ENCODE results near the gene RAP1B.
A peak's percentile ranks its signal among the peaks of the same experiment; 100 is the strongest.

Gene RAP1B

DNA sequence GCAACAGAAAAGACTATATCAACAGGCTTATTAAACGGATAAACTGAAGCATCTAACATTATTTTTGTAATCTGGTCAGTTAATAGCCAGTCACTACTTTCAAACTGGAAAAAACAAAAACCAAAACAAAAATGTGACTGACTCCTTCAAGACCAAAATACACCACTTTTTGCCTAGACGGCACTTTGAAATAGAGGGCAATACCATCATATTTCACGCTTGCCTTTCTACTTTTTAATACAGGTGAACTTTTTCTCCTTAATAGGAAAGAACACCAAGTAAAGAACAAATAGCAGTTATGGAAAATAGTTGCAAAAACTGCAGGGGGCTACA, 75.5 kb downstream of the RAP1B start:
- H3K79me1 ChIP-seq (ENCODE audit: low read depth, low read length), result peaks cover 4% of the 10 kb centered on the region
- peaks cover 0 to 29% of the 10 kb centered on the region in 2 donors for H3K36me3 ChIP-seq (replicated peaks in 1 of 2; ENCODE audit: control insufficient read depth in 2 of 2, insufficient read depth in 2 of 2, low read length in 2 of 2)
- no peak overlapping the region for H3K18ac ChIP-seq (ENCODE audit: low read length)
- H3K4ac ChIP-seq (ENCODE audit: low read length), result no peak overlapping the region
- peak overlapping the region; percentile 80 to 94 for H3K4me3 ChIP-seq (ENCODE audit: low read length in 2 of 2)
- DNase-seq (ENCODE audit: low spot score), result no peak
- no peak overlapping the region for H2BK120ac ChIP-seq (ENCODE audit: low read depth, low read length)
- H2AFZ ChIP-seq (ENCODE audit: low read length), result peak overlapping the region; percentile 82
- H4K91ac ChIP-seq (ENCODE audit: low read depth, low read length, poor library complexity), result no peak overlapping the region
- no peak overlapping the region for H2BK15ac ChIP-seq (ENCODE audit: low read length)
- H3K27ac ChIP-seq (replicated peaks; ENCODE audit: low read length), result peak overlapping the region; percentile 30
- no CpG with 5 or more reads among the region's 3 CpGs for WGBS, 2 donors (ENCODE audit: extremely low coverage in 2 of 2, insufficient read length in 2 of 2, insufficient replicate concordance in 1 of 2)
- H3K14ac ChIP-seq (ENCODE audit: low read length), result no peak overlapping the region
- no peaks in the 10 kb centered on the region for H3K27me3 ChIP-seq (ENCODE audit: control insufficient read depth in 3 of 3, insufficient read depth in 3 of 3, low read depth in 1 of 3, low read length in 3 of 3)
- H3K4me2 ChIP-seq (ENCODE audit: insufficient read depth, low read length, poor library complexity, severe bottlenecking), result peak overlapping the region; percentile 58
- no peaks in the 10 kb centered on the region for H3K9me3 ChIP-seq (replicated peaks in 1 of 2; ENCODE audit: control insufficient read depth in 2 of 2, insufficient read depth in 1 of 2, low read depth in 1 of 2, low read length in 2 of 2)
- no peak overlapping the region for H3K23ac ChIP-seq (ENCODE audit: low read depth, low read length, poor library complexity)
- H2BK5ac ChIP-seq (ENCODE audit: low read length), result no peak overlapping the region
- H4K8ac ChIP-seq (ENCODE audit: low read depth, low read length), result no peak overlapping the region
- H2BK12ac ChIP-seq (ENCODE audit: low read length), result no peak overlapping the region
- H2AK5ac ChIP-seq (ENCODE audit: low read depth, low read length), result no peak overlapping the region
- peaks cover 2 to 13% of the 10 kb centered on the region in 2 donors for H3K4me1 ChIP-seq (ENCODE audit: control insufficient read depth in 2 of 2, insufficient read depth in 1 of 2, low read depth in 1 of 2, low read length in 2 of 2)
- no peak overlapping the region for H3K9ac ChIP-seq (ENCODE audit: low read depth, low read length, poor library complexity)

DNA sequence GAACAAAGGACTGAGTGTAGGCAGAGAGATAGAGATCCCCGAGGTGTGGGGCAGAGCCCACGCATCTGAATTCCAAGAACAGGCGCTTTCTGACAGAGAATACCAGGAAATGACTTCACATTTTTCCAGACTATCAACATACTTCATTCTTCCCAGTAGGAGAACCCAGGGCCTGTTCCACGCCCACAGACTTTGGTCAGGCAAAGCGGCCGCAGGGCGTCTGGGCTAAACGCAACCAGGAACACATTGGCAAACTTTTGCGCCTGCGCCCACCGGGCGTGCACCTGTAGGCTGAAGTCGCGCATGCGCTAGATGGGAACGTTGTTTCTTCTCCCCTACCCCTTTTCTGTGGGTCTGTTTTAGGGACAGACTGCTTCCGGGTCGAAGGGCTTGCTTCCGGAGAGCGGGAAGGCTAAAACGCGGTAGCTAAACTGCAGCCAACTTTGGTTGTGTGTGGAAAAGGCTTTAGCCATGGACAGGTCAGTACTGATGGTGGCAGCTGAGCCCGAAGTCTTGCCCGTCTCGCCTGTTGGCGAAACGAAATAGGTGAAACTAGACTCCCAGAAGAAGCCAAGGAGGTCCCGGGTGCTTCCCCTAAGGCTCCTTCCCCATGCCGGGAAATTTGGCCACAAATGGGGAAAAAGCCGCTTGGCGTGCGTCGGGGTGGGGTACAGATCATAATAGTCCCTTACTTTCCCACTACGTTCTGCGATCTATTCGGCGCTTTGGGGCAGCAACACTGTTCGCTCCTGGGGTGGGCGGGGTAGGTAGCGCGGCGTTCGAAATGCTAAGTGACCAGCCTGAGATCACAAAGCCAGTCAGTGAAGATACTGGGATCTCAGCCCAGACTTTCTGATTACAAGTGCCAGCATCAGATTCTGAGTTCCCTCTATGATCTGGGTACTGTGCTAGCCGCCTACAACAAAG, 76.2 kb downstream of the RAP1B start, which contains the start of gene NUP107:
NUP107 (plus strand) TSS at position 384 of the 927 bp plus-strand sequence; CDS start at position 472, 88 bp downstream.
- H3K36me3 ChIP-seq (replicated peaks in 1 of 2; ENCODE audit: control insufficient read depth in 2 of 2, insufficient read depth in 2 of 2, low read length in 2 of 2), result peaks cover under 1 to 35% of the 10 kb centered on the region in 2 donors
- no peaks in the 10 kb centered on the region for H3K9me3 ChIP-seq (replicated peaks in 1 of 2; ENCODE audit: control insufficient read depth in 2 of 2, insufficient read depth in 1 of 2, low read depth in 1 of 2, low read length in 2 of 2)
- peaks cover 4% of the 10 kb centered on the region for H3K79me1 ChIP-seq (ENCODE audit: low read depth, low read length)
- peak within 1 kb of the TSS; percentile 80 to 94 for H3K4me3 ChIP-seq (ENCODE audit: low read length in 2 of 2)
- no peak within 1 kb of the TSS for H4K91ac ChIP-seq (ENCODE audit: low read depth, low read length, poor library complexity)
- H3K9ac ChIP-seq (ENCODE audit: low read depth, low read length, poor library complexity), result peak within 1 kb of the TSS; percentile 85
- H2BK12ac ChIP-seq (ENCODE audit: low read length), result no peak within 1 kb of the TSS
- peak within 1 kb of the TSS; percentile 30 for H3K27ac ChIP-seq (replicated peaks; ENCODE audit: low read length)
- H2AFZ ChIP-seq (ENCODE audit: low read length), result peak within 1 kb of the TSS; percentile 82
- no peak within 1 kb of the TSS for H3K14ac ChIP-seq (ENCODE audit: low read length)
- peak within 1 kb of the TSS; percentile 40 for H3K18ac ChIP-seq (ENCODE audit: low read length)
- H3K4ac ChIP-seq (ENCODE audit: low read length), result peak within 1 kb of the TSS; percentile 39
- H3K4me1 ChIP-seq (ENCODE audit: control insufficient read depth in 2 of 2, insufficient read depth in 1 of 2, low read depth in 1 of 2, low read length in 2 of 2), result peaks cover 2 to 13% of the 10 kb centered on the region in 2 donors
- H3K4me2 ChIP-seq (ENCODE audit: insufficient read depth, low read length, poor library complexity, severe bottlenecking), result peak within 1 kb of the TSS; percentile 58
- no peak within 1 kb of the TSS for H2BK5ac ChIP-seq (ENCODE audit: low read length)
- H2AK5ac ChIP-seq (ENCODE audit: low read depth, low read length), result no peak within 1 kb of the TSS
- H2BK15ac ChIP-seq (ENCODE audit: low read length), result no peak within 1 kb of the TSS
- DNase-seq (ENCODE audit: low spot score), result peak; percentile 96
- H3K23ac ChIP-seq (ENCODE audit: low read depth, low read length, poor library complexity), result peak within 1 kb of the TSS; percentile 34
- no peak within 1 kb of the TSS for H4K8ac ChIP-seq (ENCODE audit: low read depth, low read length)
- no CpG with 5 or more reads among the region's 44 CpGs for WGBS, 2 donors (ENCODE audit: extremely low coverage in 2 of 2, insufficient read length in 2 of 2, insufficient replicate concordance in 1 of 2)
- H2BK120ac ChIP-seq (ENCODE audit: low read depth, low read length), result no peak within 1 kb of the TSS
- H3K27me3 ChIP-seq (ENCODE audit: control insufficient read depth in 3 of 3, insufficient read depth in 3 of 3, low read depth in 1 of 3, low read length in 3 of 3), result no peaks in the 10 kb centered on the region

DNA sequence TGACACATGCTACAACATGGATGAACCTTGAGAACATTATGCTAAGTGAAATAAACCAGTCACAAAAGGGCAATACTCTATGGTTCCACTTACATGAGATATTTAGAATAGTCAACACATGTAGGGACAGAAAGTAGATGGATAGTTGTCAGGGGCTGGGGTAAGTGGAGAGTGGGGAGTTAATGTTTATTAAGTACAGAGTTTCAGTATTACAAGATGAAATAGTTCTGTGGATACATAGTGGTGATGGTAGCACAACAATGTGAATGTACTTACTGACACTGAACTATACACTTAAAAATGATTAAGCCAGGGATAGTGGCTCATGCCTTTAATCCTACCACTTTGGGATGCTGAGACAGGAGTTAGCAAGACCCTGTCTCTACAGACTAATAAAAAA, 84.8 kb downstream of the RAP1B start:
- H3K36me3 ChIP-seq (replicated peaks in 1 of 2; ENCODE audit: control insufficient read depth in 2 of 2, insufficient read depth in 2 of 2, low read length in 2 of 2), result peaks cover 13 to 95% of the 10 kb centered on the region in 2 donors

DNA sequence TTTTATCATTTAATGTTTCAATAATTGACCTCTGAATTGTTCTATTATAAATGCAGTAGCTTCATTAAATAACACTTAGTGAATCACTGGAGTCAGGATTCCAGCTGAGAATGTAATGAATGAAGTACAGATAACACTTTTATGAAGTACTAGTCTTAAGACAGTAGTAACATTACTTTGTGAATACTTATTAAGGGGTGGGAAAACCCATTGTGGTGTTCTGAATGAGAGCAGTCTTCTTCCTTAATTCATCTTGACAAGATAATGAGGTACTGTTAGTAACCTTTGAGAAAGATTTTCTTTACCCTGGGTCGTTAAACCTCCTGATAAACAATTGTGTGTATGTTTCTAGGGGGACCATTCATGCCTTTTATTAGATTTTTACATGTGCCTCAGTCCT, 88.8 kb downstream of the RAP1B start:
- no CpG with 5 or more reads among the region's 1 CpG for WGBS, 2 donors (ENCODE audit: extremely low coverage in 2 of 2, insufficient read length in 2 of 2, insufficient replicate concordance in 1 of 2)
- H2AK5ac ChIP-seq (ENCODE audit: low read depth, low read length), result no peak overlapping the region
- H3K18ac ChIP-seq (ENCODE audit: low read length), result no peak overlapping the region
- H4K91ac ChIP-seq (ENCODE audit: low read depth, low read length, poor library complexity), result no peak overlapping the region
- no peak overlapping the region for H3K14ac ChIP-seq (ENCODE audit: low read length)
- H3K27me3 ChIP-seq (ENCODE audit: control insufficient read depth in 3 of 3, insufficient read depth in 3 of 3, low read depth in 1 of 3, low read length in 3 of 3), result no peaks in the 10 kb centered on the region
- H2AFZ ChIP-seq (ENCODE audit: low read length), result no peak overlapping the region
- peaks cover 18 to 94% of the 10 kb centered on the region in 2 donors for H3K36me3 ChIP-seq (replicated peaks in 1 of 2; ENCODE audit: control insufficient read depth in 2 of 2, insufficient read depth in 2 of 2, low read length in 2 of 2)
- no peak overlapping the region for H3K4ac ChIP-seq (ENCODE audit: low read length)
- no peaks in the 10 kb centered on the region for H3K4me1 ChIP-seq (ENCODE audit: control insufficient read depth in 2 of 2, insufficient read depth in 1 of 2, low read depth in 1 of 2, low read length in 2 of 2)
- no peak overlapping the region for H4K8ac ChIP-seq (ENCODE audit: low read depth, low read length)
- no peak overlapping the region for H3K23ac ChIP-seq (ENCODE audit: low read depth, low read length, poor library complexity)
- no peak overlapping the region for H2BK120ac ChIP-seq (ENCODE audit: low read depth, low read length)
- H3K9me3 ChIP-seq (replicated peaks in 1 of 2; ENCODE audit: control insufficient read depth in 2 of 2, insufficient read depth in 1 of 2, low read depth in 1 of 2, low read length in 2 of 2), result no peaks in the 10 kb centered on the region
- H3K4me2 ChIP-seq (ENCODE audit: insufficient read depth, low read length, poor library complexity, severe bottlenecking), result no peak overlapping the region
- no peak overlapping the region for H2BK15ac ChIP-seq (ENCODE audit: low read length)
- H3K27ac ChIP-seq (replicated peaks; ENCODE audit: low read length), result no peak overlapping the region
- no peak overlapping the region for H3K9ac ChIP-seq (ENCODE audit: low read depth, low read length, poor library complexity)
- DNase-seq (ENCODE audit: low spot score), result no peak
- no peak overlapping the region for H2BK5ac ChIP-seq (ENCODE audit: low read length)
- no peaks in the 10 kb centered on the region for H3K79me1 ChIP-seq (ENCODE audit: low read depth, low read length)
- H2BK12ac ChIP-seq (ENCODE audit: low read length), result no peak overlapping the region
- no peak overlapping the region for H3K4me3 ChIP-seq (ENCODE audit: low read length in 2 of 2)

More for the DNA sequence above, 84.8 kb downstream of the RAP1B start:
- H4K8ac ChIP-seq (ENCODE audit: low read depth, low read length), result no peak overlapping the region
- DNase-seq (ENCODE audit: low spot score), result no peak
- no peak overlapping the region for H4K91ac ChIP-seq (ENCODE audit: low read depth, low read length, poor library complexity)
- H3K4me3 ChIP-seq (ENCODE audit: low read length in 2 of 2), result no peak overlapping the region
- H2BK12ac ChIP-seq (ENCODE audit: low read length), result no peak overlapping the region
- H3K27me3 ChIP-seq (ENCODE audit: control insufficient read depth in 3 of 3, insufficient read depth in 3 of 3, low read depth in 1 of 3, low read length in 3 of 3), result no peaks in the 10 kb centered on the region
- H3K14ac ChIP-seq (ENCODE audit: low read length), result no peak overlapping the region
- H3K4me2 ChIP-seq (ENCODE audit: insufficient read depth, low read length, poor library complexity, severe bottlenecking), result no peak overlapping the region
- no peak overlapping the region for H2BK120ac ChIP-seq (ENCODE audit: low read depth, low read length)
- H2BK5ac ChIP-seq (ENCODE audit: low read length), result no peak overlapping the region
- H3K4ac ChIP-seq (ENCODE audit: low read length), result no peak overlapping the region
- no peak overlapping the region for H2BK15ac ChIP-seq (ENCODE audit: low read length)
- H2AFZ ChIP-seq (ENCODE audit: low read length), result no peak overlapping the region
- no peaks in the 10 kb centered on the region for H3K9me3 ChIP-seq (replicated peaks in 1 of 2; ENCODE audit: control insufficient read depth in 2 of 2, insufficient read depth in 1 of 2, low read depth in 1 of 2, low read length in 2 of 2)
- H2AK5ac ChIP-seq (ENCODE audit: low read depth, low read length), result no peak overlapping the region
- no peak overlapping the region for H3K18ac ChIP-seq (ENCODE audit: low read length)
- no peak overlapping the region for H3K23ac ChIP-seq (ENCODE audit: low read depth, low read length, poor library complexity)
- H3K79me1 ChIP-seq (ENCODE audit: low read depth, low read length), result no peaks in the 10 kb centered on the region
- no peaks in the 10 kb centered on the region for H3K4me1 ChIP-seq (ENCODE audit: control insufficient read depth in 2 of 2, insufficient read depth in 1 of 2, low read depth in 1 of 2, low read length in 2 of 2)
- H3K9ac ChIP-seq (ENCODE audit: low read depth, low read length, poor library complexity), result no peak overlapping the region
- H3K27ac ChIP-seq (replicated peaks; ENCODE audit: low read length), result no peak overlapping the region

All from neuronal stem cell (in vitro differentiated cells).